ENCODE measurements around the gene NFATC2.

Gene NFATC2

GRCh38 chr20:51385646-51386530 is 156.6 kb downstream of the NFATC2 start:
- no peak for DNase-seq

GRCh38 chr20:51384875-51385274 is 157.6 kb downstream of the NFATC2 start:
- DNase-seq, result no peak

- no peak for DNase-seq
Measured at GRCh38 chr20:51383891-51384510, 158.5 kb downstream of the NFATC2 start.

GRCh38 chr20:51382986-51383821 is 159.3 kb downstream of the NFATC2 start:
- no peak for DNase-seq

GRCh38 chr20:51382111-51382985 is 160.2 kb downstream of the NFATC2 start:
- DNase-seq, result no peak

- no peak for DNase-seq
Measured at GRCh38 chr20:51381557-51381956, 161.0 kb downstream of the NFATC2 start.

GRCh38 chr20:51380401-51381385 is 161.8 kb downstream of the NFATC2 start:
- no peak for DNase-seq

GRCh38 chr20:51379601-51380341 is 162.7 kb downstream of the NFATC2 start:
- no peak for DNase-seq

- no peak for DNase-seq
Measured at GRCh38 chr20:51378171-51378928, 164.2 kb downstream of the NFATC2 start.

- DNase-seq, result no peak
Measured at GRCh38 chr20:51377132-51377531, 165.4 kb downstream of the NFATC2 start.

GRCh38 chr20:51376111-51376510 is 166.4 kb downstream of the NFATC2 start:
- DNase-seq, result no peak

- DNase-seq, result no peak
Measured at GRCh38 chr20:51375561-51375960, 167.0 kb downstream of the NFATC2 start.

- no peak for DNase-seq
Measured at GRCh38 chr20:51374961-51375360, 167.6 kb downstream of the NFATC2 start.

GRCh38 chr20:51374456-51374830 is 168.1 kb downstream of the NFATC2 start:
- no peak for DNase-seq

- DNase-seq, result no peak
Measured at GRCh38 chr20:51373713-51374455, 168.6 kb downstream of the NFATC2 start.

- DNase-seq, result no peak
Measured at GRCh38 chr20:51372966-51373365, 169.6 kb downstream of the NFATC2 start.

GRCh38 chr20:51372176-51372803 is 170.2 kb downstream of the NFATC2 start:
- DNase-seq, result no peak

GRCh38 chr20:51371720-51372119 is 170.8 kb downstream of the NFATC2 start:
- no peak for DNase-seq

Measured in NCI-H524 treated with DMSO at 0.1 percent for 48 hours (cell line).